ENCODE results near the gene RSPO3.

- TF ChIP-seq POLR2A (IDR thresholded peaks at IDR 0.05; ENCODE audit: low read length) (no peak), GATA1 (IDR thresholded peaks at IDR 0.05; ENCODE audit: low read depth, low read length) (no peak)
Observed at GRCh38 chr6:127120023-127120786, 1.7 kb downstream of the RSPO3 start.

Measured in erythroblast (primary cell).